NCI-H1417 treated with DMSO at 0.1 percent for 48 hours (cell line): ENCODE data around the gene ABHD2.
A peak's percentile ranks its signal among the peaks of the same experiment; 100 is the strongest.
"Not testable (repeated sequence)": the region's sequence is repeated elsewhere in the genome, so short reads cannot be mapped to it uniquely, and the experiment has no call there.

Experiments
- DNase-seq: peaks from one replicate; lab custom pipeline; 2025; lab: John Stamatoyannopoulos, UW

Gene ABHD2

DNA sequence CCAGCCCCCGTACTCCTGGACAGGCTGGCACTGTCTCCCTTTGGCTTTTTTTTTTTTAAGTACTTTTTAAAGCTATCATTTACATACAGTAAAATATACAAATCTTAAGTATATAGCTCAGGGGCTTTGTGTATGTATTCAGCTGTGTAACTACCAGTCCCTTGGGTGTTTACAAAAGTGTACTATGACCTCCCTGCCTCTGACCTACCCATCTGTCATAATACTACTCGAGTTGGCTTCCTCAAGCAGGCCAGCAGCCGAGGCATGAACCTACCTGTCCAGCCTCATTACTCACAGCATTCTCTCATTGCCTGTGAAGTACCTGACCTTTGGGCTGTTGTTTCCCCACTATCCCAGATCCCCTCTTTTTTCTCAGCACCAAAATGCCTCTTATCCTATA, 33.2 kb downstream of the ABHD2 start:
- DNase-seq: no peak

DNA sequence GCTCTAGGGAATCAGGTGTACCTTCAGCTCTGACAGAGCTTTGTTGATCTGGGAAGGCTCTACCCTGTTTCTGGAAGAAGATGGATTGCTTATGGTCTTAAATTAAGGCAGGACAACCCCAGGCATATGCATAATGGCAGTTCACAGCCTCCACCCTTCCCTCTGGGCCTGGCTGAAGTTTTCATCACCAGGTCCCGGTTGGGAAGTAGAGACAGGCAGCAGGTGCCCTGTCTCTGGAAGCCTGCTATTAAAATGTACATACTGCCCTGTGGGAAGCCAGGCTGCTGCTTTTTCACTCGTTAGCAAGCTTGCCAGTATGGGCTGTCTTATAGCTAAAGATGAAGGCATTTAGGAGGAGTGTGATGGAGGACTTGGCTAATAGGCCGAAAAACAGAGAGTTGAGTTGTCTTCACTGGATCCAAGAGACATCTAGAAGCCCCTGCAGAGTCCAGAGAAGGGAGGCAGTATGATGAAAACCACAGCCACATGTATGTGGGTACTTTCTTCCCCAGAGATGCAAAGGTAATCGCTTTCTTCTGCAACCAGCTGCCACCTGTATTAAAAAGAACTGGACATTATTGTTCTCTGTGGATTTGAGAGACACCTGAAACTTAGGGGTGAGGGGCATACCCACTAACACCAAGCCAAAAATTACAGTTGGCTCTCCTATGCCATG, 34.4 kb downstream of the ABHD2 start:
- DNase-seq: no peak

DNA sequence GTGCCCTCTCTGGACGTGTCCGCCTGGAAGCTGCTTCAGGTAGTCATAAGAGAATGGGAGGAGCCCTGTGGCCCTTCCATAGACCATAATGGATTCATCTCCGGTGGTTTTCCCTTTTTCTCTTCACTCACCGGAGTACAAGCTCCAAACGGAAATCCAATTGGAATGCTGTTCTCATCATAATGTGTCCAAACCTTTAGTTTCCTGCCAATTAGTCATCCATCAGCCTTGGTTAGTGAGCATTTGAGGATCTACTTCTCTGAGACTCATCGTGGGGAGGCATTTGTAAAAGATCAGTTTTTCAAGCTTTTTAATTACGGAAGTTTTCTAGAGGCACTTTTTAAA, 34.9 kb downstream of the ABHD2 start:
- no peak for DNase-seq

DNA sequence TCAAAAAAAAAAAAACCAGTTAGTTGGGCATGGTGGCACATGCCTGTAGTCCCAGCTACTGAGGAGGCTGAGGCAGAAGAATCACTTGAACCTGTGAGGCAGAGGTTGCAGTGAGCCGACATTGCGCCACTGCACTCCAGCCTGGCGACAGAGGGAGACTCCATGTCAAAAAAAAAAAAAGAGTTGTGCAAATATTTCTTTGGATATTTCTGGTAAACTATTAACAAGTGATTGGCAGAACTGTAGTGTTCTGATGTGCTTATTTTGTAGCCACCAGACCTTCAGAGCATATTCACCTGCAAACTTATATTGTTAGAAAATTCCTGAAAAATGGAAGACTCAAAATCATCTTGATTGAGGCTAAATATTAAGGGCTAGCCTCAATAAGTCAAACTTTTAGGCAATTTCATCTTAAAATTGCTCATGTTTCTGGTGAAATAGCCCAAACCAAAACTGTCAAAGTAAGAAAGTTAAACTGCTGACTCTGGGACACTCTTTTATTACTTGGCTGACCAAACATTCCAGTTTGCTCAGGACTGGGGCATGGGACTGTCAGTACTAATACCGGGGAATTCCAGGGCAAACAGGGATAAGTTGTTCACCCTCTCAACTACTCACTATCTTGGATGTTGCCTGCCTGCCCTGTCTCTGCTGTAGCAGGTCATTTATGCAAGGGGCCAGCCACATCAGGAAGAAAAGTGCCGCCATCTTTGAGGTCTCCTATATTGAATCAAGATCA, 37.0 kb downstream of the ABHD2 start:
- no peak for DNase-seq

DNA sequence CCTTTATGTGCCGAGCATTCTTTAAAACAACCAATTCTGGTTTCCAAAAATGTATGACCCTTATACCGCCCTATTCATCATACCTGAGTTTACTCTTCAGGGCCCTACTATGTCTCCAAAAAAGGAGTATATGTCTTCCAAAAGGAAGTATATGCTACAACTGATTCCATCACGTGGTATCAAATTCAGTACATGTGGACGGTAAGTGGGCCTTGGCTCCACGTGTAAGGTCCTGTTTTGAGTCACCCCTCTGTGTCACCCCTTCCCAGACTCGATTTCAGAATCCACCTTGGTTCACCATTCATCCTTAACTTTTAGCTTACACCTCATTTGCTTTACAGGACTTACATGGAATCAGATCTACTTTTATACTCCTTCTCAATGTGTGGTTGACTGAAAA, 37.8 kb downstream of the ABHD2 start:
- no peak for DNase-seq

DNA sequence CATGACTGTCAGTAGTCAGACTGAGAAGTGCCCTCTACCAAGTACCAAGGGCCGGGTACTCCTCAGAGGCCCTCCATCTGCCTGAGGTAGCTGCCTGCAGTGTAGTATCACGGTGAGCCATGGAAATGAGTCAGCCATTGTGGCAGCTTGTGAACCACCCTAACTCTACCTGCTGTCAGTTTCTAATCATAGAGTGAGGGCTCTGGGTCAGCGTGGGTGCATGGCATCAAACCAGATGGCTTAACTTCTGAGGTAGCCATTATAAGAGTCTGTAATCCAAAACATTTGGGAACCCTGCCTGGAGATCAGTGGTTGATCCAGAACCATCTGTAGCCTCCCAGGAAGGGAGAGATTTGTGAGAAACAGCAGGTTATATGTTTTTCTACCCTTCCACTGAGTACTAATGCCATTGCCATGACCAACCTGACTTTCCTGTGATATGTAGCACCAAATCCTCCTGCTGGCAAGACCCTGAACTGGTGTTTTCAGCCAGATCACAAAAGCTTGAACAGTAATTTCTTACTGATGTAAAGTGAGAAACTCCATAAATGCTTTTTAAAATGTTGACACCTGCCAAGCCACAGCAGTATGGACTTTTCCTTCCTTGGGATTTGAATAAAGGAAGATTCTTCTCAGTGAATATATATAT, 38.9 kb downstream of the ABHD2 start:
- no peak for DNase-seq

DNA sequence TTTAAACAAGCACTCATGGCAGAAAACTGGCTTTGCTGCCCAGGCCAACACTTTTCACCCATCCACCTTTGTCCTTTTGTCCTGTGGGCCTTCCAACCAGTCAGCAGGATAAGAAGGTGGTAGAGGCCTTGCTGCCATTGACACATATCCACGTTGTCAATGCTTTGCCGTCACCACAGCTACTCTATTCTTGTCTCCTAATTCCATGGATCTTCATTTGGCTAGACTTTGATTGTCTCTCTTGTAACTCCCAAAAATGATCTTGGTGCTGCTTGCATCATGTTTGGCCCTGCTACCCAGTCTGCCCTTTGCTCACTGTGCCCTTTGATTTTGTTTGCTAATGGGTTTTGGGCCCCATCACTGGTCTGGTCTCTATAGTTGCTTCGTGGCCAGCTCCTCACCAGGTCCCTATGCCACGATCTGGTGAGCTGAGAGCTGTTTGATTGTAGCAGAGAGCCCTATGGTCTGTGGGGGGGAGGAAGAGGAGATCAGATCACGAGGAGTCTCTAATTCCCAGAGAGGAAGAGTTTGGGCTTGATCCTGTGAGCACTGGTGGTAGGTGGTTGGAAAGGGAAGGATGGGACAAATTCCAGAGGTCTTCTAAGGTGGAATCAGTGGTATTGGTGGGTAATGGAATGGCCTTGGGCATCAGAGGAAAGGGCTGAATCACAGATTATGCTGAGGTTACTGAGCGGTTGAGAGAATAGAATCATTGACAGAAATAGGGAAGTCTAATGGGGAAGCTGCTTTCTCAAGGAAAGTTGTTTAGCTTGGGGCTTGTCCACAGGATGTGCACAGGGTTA, 40.3 kb downstream of the ABHD2 start:
- DNase-seq: no peak

DNA sequence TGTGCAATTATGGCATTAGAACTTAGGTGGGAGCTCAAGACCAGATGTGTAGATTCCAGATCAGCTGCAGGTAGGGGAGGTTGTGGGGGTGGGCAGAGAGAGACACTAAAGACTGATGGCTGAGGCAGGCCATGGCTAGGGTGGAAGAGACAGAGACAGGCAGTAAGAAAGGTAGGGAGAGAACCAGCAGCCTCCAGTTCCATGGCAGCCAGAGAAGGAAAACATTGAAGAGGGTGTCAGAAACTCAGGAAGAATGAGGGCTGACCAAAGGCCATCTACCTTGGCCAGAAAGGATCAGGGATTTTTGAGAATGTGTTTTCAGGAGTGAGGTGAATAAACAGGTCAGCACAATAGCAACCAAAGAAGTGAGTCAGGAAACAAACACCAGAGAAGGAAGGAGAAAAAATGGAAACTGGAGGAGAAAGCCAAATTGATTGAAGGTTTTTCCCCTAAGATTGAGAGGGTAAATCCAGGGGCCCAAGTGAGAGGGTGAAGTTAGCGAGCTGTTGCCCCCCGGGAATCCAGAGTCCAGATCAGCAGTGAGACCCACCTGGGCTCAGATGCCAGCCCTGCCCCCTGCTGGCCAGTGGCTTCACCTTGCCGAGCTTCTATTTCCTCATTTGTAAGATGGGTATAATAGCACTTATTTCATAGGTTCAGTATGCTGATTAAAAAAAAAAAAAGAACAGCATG, 41.0 kb downstream of the ABHD2 start:
- no peak for DNase-seq

DNA sequence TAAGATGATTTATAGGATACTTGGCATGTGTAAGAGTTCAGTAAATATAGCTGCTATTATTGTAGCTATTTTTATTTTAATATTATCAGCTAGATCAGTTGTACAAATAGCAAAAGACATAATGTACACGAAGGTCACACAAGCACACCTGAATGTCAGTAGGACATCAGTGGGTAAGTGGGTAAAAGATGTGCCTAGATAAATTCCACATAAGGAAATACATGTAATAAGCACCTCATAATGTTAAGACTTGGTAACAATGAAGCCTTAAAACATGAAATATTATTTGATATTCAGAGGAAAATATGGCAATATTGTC, 41.5 kb downstream of the ABHD2 start:
- peak; percentile 82 for DNase-seq

DNA sequence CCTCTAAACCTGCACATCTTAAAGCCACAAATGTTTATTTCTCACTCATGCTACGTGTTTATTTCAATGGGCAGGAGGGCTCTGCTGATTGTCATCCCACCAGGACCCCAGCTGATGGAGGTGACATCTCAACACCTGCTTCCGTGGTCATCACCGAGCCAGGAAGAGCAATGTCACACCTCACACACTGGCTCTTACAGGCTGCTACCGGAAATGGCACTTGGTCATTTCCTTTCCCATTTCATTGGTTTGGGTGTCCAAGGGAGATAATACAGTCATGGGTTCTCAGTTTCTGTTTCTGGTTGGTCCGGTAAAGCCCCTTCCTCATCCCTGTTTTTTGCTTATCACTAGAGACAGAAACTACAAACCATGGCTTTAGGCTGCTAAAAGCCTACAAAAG, 41.9 kb downstream of the ABHD2 start:
- DNase-seq: no peak

DNA sequence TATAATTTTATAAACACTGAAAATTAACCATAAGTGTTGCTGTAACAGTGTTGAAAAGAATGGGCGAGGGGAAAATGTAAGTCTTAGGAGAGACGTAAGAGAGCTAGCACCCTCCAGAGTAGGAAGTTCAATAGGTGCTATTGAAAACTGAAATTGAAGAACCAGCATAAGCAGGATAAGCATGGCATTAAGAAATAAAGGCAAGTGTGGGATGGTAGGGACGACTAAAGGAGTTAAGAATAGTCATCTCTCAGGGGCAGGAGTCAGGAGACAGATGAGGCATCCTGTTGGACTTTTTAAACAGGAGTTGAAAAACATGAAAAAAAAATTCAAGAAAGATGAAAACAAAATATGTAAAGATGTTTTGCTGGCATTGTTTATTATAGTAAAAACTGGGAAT, 43.5 kb downstream of the ABHD2 start:
- DNase-seq: no peak

DNA sequence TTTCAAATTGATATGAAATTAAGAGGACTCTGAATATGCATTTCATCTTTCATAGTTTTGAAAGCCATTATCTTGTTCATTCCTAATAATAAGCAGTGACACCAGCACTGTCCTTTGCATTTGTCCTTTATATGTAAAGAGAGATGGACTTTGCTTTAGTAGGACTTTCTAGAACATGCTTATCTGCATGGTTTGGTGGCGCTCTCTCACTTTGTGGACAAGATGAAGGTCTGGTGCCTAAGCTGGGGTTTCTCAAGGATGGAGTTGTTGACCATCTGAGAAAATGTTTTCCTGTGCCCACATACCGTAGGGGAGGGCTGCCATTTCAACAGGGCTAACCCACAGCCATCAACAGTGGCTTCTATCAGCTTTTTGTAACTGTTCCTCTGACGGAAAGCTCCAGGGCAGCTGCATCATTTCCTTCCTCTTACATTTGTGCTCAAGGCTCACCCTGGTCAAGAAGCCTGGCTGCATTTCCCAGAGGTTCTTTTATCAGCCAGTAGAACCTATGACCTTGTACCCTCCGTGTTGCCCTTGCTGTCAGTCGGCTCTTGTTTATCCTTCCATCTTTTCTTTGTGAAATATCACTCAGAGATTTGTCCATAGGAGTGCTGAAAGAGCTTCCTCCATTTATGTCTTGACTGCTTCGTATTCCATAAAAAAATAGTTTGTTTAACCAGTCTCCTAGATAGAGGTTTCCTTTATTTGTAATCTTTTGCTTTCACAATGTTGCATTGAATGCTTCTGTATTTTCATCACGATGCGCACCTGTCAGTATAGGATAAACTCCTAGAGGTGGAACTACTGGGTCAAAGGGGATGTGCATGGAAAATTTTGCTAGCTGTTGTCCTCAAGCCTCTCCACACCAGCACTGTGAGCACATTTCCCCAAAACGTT, 44.6 kb downstream of the ABHD2 start:
- no peak for DNase-seq

DNA sequence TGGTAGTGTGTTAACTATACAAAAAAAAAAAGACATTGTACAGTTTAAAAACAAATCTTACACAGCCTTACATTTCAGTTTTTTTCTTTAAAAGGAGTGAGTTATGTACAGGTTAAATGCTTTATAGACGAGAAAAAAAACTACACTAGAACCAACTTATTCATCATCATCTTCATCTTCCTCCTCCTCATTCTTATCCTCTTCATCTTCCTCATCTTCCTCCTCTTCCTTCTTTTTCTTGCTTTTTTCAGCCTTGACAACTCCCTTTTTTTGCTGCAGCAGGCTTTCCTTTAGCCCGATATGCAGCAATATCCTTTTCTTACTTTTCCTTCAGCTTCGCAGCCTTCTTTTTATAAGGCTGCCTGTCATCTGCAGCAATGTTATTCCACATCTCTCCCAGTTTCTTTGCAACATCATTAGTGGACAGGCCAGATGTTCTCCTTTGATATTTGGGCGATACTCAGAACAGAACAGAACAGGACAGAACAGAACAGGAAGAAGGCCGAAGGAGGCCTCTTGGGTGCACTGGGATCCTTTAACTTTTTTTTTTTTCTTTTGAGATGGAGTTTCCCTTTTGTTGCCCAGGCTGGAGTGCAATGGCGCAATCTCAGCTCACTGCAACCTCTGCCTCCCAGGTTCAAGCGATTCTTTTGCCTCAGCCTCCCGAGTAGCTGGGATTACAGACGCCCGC, 47.3 kb downstream of the ABHD2 start:
- DNase-seq: not testable (repeated sequence)

DNA sequence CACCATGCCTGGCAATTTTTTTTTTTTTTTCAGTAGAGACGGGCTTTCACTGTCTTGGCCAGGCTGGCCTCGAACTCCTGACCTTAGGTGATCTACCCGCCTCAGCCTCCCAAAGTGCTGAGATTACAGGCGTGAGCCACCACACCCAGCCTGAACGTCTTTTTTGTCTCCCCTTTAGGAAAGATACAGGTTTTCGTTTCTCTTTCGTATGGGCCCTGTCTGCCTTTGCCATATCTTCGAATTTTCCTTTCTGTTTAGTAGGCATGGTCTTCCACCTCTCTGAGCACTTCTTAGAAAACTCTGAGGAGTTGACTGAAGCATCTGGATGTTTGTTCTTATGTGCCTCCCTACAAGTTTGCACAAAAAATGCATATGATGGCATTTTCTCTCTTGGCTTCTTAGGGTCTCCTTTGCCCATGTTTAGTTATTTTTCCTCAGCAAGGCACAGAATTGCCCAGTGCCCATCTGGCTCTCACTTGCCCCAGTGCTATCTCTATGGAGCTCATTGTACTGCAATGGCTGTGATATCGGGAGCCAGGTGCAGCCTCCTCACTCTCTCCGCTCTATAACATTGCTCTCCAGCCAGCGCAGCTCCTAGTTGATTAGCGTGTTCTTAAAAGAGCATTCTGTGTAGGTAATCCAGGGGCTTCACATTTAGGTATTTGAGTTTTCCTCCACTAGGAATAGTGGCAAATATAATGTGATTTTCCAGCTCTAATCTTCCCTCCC, 48.0 kb downstream of the ABHD2 start:
- DNase-seq: no peak

DNA sequence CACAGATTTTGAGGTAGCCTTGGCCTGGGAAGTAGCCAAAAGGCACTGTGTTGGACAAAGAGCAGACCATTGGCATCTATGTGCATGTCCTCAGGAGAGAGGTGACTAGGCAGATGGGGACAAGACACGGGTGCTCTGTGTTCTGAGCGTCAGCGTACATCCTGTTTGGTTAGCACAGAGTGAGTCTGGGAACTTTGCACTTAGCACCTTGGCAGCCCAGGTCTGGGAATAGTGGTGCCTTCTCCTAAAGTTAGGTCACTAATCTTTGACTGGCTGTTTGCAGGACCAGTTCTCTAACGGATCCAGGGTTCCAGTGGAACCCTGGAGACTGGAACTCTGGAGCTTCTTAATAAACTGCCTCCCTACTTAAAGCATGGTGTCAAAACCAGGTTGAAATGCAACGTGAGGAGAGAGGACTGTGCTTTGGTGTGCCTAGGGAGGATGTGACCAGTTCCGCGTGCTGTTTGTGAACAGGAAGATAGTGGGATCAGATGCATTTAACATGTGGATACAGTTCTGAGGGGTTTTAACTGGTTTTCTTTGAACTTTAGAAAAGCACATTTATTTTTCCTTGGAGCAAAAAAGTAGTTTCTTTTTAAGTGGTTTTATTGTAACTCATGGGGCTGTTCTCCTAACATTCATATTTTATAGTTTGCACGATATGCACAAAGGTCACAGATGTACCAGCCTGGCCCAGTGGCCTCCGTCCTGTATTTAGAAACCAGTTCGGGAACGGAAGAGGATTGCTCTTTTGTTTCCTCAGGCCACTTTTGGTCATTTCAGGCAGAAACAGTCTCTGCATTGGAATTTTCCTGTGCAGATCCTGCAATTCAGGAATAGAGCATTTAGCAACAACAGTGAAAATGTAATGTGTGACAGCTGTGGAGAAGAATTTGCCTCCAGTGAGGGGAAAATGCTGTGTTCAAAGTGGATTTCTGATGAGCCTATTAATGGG, 48.8 kb downstream of the ABHD2 start:
- no peak for DNase-seq

DNA sequence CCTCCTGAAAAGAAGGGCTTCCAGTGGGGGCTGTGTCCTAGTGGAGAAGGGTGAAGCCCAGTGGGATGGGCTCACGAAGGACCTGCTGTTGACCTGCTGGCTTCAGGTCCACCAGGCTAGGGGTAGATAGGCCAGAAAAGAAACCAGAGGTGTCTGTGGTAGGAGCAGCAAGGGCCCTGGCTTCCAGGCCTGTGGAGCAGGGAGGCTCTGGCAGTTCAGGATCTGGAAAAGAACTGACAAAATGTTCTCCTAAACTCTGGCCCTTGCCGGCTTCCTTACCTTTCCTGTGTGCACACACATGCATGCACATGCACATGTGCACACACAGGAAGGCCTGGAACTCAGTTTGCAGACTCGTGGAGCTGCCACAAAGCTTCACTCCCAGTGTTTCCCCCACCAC, 49.7 kb downstream of the ABHD2 start:
- DNase-seq: no peak

DNA sequence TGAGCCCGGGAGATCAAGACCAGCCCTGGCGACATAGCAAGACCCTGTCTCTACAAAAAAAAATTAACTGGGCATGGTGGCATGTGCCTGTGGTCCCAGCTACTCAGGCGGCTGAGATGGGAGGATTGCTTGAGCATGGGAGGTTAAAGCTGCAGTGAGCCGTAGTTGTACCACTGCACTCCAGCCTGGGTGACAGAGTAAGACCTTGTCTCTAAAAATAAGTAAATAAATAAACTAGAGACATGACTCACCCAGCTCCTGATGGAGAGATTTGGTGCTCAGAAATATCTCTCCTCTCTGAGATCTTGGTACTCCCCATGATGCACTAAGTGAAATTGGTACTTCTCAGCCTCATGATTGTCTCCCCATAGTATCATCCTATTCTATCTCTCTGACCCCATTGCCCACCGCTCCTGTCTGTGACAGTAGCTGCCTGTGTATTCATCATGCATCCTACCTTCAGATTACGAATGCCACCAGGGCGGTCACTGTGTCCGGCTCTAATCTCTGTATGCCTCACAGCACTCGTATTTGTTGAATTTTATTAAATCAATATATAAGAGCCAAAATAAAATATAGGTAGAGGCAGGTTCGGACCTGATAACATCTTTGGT, 50.9 kb downstream of the ABHD2 start:
- no peak for DNase-seq
